ENCODE results near the gene LRFN2. TPM values are rescaled to one million over a fixed set of nuclear protein-coding genes. Genes with fewer than 3 reads are reported as not detected.

The LRFN2 gene
- total RNA-seq, 1 donor from 2014 or later, result not detected

DNA sequence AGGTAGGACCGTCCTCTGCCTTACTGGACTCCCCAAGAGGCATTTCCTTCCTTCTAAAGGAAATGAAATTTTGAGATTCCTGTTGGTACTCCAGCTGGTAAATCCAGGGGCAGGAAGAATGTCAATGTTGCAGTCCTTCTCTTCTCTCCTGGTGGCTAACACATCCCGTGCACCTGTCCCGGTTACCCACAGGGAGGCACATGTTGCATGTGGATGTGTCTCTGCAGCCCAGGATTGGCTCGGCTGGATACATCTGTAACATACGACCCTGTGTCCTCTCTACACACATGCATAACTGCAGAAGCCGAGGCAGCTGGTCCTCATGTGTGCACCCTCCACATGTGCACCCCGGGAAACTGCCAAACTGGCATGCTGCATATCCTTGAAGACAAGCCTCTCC lies 1.3 kb upstream of the LRFN2 start:
- DNase-seq, result no peak
- Histone ChIP-seq H3K9me3 (replicated peaks) (no peaks in the 10 kb centered on the region), H3K36me3 (no peaks in the 10 kb centered on the region), H3K27ac (replicated peaks) (no peak overlapping the region), H3K4me3 (no peak overlapping the region), H3K4me1 (peaks cover 20% of the 10 kb centered on the region), H3K27me3 (ENCODE audit: low read depth) (peaks cover 99% of the 10 kb centered on the region)
- TF ChIP-seq, protein P1, sequence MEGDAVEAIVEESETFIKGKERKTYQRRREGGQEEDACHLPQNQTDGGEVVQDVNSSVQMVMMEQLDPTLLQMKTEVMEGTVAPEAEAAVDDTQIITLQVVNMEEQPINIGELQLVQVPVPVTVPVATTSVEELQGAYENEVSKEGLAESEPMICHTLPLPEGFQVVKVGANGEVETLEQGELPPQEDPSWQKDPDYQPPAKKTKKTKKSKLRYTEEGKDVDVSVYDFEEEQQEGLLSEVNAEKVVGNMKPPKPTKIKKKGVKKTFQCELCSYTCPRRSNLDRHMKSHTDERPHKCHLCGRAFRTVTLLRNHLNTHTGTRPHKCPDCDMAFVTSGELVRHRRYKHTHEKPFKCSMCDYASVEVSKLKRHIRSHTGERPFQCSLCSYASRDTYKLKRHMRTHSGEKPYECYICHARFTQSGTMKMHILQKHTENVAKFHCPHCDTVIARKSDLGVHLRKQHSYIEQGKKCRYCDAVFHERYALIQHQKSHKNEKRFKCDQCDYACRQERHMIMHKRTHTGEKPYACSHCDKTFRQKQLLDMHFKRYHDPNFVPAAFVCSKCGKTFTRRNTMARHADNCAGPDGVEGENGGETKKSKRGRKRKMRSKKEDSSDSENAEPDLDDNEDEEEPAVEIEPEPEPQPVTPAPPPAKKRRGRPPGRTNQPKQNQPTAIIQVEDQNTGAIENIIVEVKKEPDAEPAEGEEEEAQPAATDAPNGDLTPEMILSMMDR (IDR thresholded peaks at IDR 0.05; ENCODE audit: borderline replicate concordance), result no peak
- intact Hi-C loops (cut with micrococcal nuclease), result no loop called here

DNA sequence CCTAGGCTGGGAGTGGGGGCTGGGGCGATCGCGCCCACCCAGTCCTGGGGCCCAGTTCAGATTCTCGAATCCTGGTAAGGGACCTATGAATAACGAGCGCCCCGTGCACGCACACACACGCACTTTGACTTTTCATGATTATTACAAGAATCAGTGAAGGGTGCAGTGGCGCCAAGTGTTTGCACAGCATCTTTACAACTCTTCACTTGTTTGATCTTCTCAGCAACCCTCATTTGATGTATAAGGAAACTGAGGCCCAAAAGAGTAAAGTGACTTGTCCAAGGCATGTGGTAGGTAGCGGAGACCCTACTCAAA lies 863 bp upstream of the LRFN2 start:
- Histone ChIP-seq H3K27me3 (ENCODE audit: low read depth) (peaks cover 99% of the 10 kb centered on the region), H3K9me3 (replicated peaks) (no peaks in the 10 kb centered on the region), H3K4me1 (peaks cover 20% of the 10 kb centered on the region), H3K36me3 (no peaks in the 10 kb centered on the region), H3K4me3 (peak overlapping the region; percentile 62), H3K27ac (replicated peaks) (no peak overlapping the region)
- TF ChIP-seq, protein P1 (IDR thresholded peaks at IDR 0.05; ENCODE audit: borderline replicate concordance), result no peak
- intact Hi-C loops (cut with micrococcal nuclease), result no loop called here
- DNase-seq, result no peak

DNA sequence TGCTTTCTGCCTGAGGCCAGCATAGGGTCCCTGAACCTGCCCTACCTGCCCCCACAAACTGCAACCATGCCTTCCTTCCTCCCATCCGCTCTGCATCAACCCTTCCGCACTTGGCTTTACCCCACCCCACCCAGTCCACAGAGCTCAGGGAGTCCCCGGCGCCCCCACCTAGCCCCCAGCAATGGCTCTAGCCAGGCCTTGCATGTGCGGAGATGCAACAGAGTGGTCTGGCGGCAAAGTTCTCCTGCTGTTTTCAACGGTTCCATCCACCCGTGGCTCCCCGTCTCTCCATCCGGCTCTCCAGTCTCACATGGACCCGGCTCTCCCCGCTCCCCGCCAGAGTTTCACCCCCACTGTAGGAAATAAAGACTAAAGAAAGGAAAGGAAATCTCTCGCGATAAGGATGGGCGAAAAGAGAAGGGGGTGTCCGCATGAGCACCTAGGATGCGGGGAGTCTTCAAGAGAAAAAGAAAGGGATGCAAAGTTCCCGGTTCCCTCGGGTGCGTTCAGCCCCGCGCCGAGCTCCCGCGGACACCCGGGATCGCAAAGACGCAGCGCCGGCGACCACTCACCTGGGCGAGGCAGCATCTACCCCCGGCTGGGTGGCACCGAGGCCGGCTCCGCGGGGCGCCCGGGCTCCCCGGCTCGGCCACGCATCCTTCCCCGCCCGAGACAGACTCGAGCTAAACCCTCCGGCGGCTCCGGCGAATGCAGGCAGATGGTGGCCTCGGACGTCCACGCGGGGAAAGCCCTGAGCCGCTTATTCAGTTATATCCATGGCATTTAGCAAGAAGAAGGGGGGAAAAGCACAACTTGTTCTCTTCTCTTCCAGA lies 579 bp downstream of the LRFN2 start:
- Histone ChIP-seq H3K27me3 (ENCODE audit: low read depth) (peaks cover 100% of the 10 kb centered on the region), H3K27ac (replicated peaks) (no peak overlapping the region), H3K36me3 (no peaks in the 10 kb centered on the region), H3K4me3 (peak overlapping the region; percentile 62), H3K4me1 (peaks cover 20% of the 10 kb centered on the region), H3K9me3 (replicated peaks) (no peaks in the 10 kb centered on the region)
- no peak for DNase-seq
- intact Hi-C loops (cut with micrococcal nuclease), result no loop called here
- TF ChIP-seq, protein P1 (IDR thresholded peaks at IDR 0.05; ENCODE audit: borderline replicate concordance), result no peak

DNA sequence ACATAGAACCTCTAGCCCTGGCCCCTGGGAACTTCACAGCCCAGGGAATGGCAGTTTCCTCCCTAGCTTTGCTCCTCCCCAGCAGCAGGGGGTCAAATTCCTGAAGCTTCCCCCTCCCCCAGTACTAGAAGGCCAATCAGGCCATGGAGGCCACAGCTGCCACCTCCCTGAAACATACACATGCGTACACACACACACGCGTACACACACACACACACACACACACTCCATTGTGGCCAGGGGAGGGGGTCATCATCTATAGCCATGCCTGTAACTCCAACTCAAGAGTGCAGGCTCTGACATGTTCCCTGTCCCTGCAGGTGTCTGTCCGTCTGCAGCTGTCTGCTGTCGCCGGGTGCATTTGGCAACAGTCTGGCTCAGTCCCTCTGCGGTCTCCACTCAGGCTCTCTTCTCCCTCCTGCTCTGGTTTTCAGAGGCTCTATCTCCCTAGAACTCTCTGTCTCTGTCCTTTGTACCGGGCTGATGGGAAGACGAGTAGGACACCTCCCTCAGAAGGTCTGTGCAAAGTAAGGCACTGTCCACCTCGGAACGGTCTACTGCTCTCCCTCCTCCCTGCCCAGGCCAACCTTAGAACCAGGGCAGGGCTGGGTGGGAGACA lies 1.4 kb downstream of the LRFN2 start:
- TF ChIP-seq, protein P1 (IDR thresholded peaks at IDR 0.05; ENCODE audit: borderline replicate concordance), result no peak
- DNase-seq, result no peak
- Histone ChIP-seq H3K9me3 (replicated peaks) (no peaks in the 10 kb centered on the region), H3K36me3 (no peaks in the 10 kb centered on the region), H3K27ac (replicated peaks) (no peak overlapping the region), H3K27me3 (ENCODE audit: low read depth) (peaks cover 99% of the 10 kb centered on the region), H3K4me3 (no peak overlapping the region), H3K4me1 (peaks cover 20% of the 10 kb centered on the region)
- intact Hi-C loops (cut with micrococcal nuclease), result no loop called here

DNA sequence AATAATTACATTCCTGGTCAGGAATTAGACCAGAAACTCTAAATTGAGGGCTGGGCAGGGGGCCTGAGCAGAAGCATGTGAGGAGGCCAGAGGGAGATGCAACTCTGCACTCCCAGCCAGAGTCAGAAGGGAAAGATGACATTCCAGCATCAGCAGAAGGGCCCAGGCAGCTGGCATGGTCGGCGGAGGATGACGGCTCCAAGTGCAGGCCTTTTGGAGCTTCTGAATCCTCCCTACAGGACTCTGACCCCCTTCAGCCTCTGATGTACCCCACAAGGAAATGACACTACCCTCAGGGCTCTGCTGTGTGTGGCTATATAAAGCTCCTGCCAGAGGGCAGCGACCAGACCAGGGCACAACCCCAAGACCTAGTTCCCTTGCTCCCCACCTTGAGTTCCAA lies 1.9 kb downstream of the LRFN2 start:
- intact Hi-C loops (cut with micrococcal nuclease), result no loop called here
- peaks cover 97% of the 10 kb centered on the region for H3K27me3 ChIP-seq (ENCODE audit: low read depth)

More for the DNA sequence above, 1.9 kb downstream of the LRFN2 start:
- H3K4me1 ChIP-seq, result peaks cover 20% of the 10 kb centered on the region
- no peaks in the 10 kb centered on the region for H3K36me3 ChIP-seq
- TF ChIP-seq, protein P1 (IDR thresholded peaks at IDR 0.05; ENCODE audit: borderline replicate concordance), result no peak
- no peak for DNase-seq
- H3K27ac ChIP-seq (replicated peaks), result no peak overlapping the region
- no peak overlapping the region for H3K4me3 ChIP-seq
- H3K9me3 ChIP-seq (replicated peaks), result no peaks in the 10 kb centered on the region

Measured in left ventricle myocardium inferior (tissue), 1 donor.